Peyer's patch (tissue), 4 donors: Measurements from ENCODE around the gene TXNIP.

Experiments used
- POLR2A ChIP-seq, 2 donors: fragments of 450-650 bp; IDR thresholded peaks; one replicate each; pipeline ENCODE4 v1.5.1; 2017; ENCODE audit warnings: antibody characterized with exemption in 2 of 2, mild to moderate bottlenecking in 2 of 2, moderate library complexity in 2 of 2
- TF ChIP-seq, protein P1 (sequence below), 6 experiments: fragments of 450-650 bp in 4 of 6; fragments of 200-600 bp in 2 of 6; sonication (generic) in 1 of 6; IDR thresholded peaks; one replicate each; pipeline ENCODE4 v1.5.1; 2017 to 2019; ENCODE audit warnings: antibody characterized with exemption in 6 of 6, mild to moderate bottlenecking in 3 of 6, moderate library complexity in 1 of 6

DNA sequence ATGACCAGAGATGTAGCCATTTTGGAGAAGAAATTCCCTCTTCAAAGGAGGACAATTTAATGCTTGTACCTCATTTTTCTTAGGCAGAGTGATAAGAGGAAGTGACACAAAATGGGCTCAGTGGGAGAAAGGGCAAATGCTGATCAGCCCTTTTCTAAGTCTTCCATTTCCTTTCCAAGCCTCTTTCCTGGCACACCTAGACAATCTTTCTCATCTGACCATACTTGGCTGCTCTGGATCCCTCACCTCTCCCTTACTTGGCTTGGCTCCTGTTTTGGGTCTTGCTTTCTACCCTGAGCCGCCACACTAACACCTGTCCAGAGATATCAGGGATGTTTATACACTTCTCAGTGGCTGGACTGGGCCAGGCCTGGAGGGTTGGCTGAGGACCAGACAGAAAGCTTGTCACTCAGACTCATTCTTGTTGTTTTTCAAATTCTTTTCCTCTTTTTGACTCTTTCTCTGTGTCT is 13.1 kb downstream of the TXNIP start:
- TF ChIP-seq, protein P1, sequence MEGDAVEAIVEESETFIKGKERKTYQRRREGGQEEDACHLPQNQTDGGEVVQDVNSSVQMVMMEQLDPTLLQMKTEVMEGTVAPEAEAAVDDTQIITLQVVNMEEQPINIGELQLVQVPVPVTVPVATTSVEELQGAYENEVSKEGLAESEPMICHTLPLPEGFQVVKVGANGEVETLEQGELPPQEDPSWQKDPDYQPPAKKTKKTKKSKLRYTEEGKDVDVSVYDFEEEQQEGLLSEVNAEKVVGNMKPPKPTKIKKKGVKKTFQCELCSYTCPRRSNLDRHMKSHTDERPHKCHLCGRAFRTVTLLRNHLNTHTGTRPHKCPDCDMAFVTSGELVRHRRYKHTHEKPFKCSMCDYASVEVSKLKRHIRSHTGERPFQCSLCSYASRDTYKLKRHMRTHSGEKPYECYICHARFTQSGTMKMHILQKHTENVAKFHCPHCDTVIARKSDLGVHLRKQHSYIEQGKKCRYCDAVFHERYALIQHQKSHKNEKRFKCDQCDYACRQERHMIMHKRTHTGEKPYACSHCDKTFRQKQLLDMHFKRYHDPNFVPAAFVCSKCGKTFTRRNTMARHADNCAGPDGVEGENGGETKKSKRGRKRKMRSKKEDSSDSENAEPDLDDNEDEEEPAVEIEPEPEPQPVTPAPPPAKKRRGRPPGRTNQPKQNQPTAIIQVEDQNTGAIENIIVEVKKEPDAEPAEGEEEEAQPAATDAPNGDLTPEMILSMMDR (IDR thresholded peaks at IDR 0.05) = no peak
- no peak for TF ChIP-seq POLR2A (IDR thresholded peaks at IDR 0.05)
